ACC112 (cell line): ENCODE results near the gene MED23.

Experiments used
- H2AFZ ChIP-seq: fragments of 200-600 bp; sonication (generic); one replicate; pipeline ENCODE4 v1.6.0; 2017; ENCODE audit warnings: antibody characterized with exemption, low read length; ENCODE audit not compliant: unreplicated experiment
- H3K27ac ChIP-seq: fragments of 200-600 bp; sonication (generic); 2 replicates; pipeline ENCODE4 v1.5.1; 2014; ENCODE audit warnings: low read depth, mild to moderate bottlenecking, antibody characterized with exemption, low read length, moderate library complexity
- H3K27me3 ChIP-seq: fragments of 200-600 bp; sonication (generic); 2 replicates; pipeline ENCODE4 v1.6.1; 2014; ENCODE audit warnings: mild to moderate bottlenecking, antibody characterized with exemption, low read length, moderate library complexity, mixed read lengths; ENCODE audit not compliant: insufficient read depth
- H3K36me3 ChIP-seq: fragments of 200-600 bp; sonication (generic); 2 replicates; pipeline ENCODE4 v1.6.1; 2016; ENCODE audit warnings: mild to moderate bottlenecking, antibody characterized with exemption, low read length, moderate library complexity, mixed read lengths; ENCODE audit not compliant: insufficient read depth
- H3K4me1 ChIP-seq: fragments of 200-600 bp; sonication (generic); one replicate; pipeline ENCODE4 v1.6.1; 2016; ENCODE audit warnings: low read length, mixed read lengths; ENCODE audit not compliant: insufficient read depth, unreplicated experiment, control insufficient read depth
- H3K4me3 ChIP-seq: fragments of 200-600 bp; sonication (generic); 2 replicates; pipeline ENCODE4 v1.5.1; 2014; ENCODE audit warnings: mild to moderate bottlenecking, low read depth, low read length
- H3K79me2 ChIP-seq: fragments of 200-600 bp; sonication (generic); one replicate; pipeline ENCODE4 v1.6.0; 2016; ENCODE audit warnings: low read length; ENCODE audit not compliant: control insufficient read depth, unreplicated experiment, insufficient read depth

The MED23 gene

DNA sequence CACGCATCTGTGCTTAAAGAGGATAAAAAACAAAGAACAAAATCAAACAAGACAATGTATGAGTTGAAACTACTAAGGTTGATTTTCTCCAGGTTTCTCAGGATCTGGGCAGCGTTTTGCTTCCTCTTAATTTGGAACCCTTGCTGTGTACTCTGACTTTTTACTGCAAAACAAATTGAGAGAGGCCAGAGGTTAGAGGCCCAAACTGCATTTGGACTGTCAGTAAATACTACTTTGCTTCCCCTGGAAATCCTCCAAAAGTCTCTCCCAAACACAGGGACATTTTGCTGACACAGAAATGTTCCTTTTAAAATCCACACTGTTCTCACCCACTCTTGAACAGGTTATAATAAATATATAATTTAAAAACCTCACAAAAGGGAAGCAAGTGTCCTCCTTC, 53.9 kb downstream of the MED23 start:
- no peaks in the 10 kb centered on the region for H3K79me2 ChIP-seq
- no peaks in the 10 kb centered on the region for H3K27me3 ChIP-seq
- H3K4me1 ChIP-seq = no peaks in the 10 kb centered on the region
- no peak overlapping the region for H3K27ac ChIP-seq
- H3K36me3 ChIP-seq = 0 out of 2 replicates have a peak, but pooled peaks cover 7% of the 10 kb centered on the region
- H2AFZ ChIP-seq = no peak overlapping the region
- H3K4me3 ChIP-seq = no peak overlapping the region

DNA sequence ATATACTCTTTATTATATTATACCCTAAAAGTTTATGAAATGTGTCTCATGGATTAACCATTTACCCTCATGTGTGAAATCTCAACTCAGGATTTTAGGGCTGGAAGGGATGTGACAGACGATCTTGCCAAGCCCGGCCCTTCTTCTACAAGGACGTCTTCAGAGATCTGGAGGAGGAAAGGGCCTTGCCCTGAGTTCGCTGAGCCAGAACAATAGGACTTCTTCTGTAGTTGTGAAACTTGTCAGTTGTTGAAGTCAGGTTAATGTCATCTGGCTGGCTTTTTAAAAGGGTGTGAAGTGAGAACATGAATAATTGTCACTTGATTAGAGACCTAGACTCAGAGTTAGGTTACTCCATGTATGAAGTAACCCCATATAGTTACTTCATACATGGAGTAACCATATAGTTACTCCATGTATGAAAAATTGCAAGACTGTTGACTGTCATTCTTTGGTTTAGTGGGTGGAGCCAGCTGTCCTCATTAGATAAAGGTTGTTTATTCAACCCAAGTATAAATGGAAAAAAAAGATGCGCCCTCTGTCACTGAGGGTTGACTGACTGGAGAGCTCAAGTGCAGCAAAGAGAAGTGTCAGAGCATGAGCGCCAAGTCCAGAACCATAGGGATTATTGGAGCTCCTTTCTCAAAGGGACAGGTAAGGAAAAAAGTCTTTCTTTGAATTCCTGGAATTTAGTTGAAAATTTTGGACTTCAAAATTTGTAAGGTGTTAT, 55.2 kb downstream of the MED23 start, which contains the start of gene ARG1:
ARG1 (plus strand) TSS at position 541 of the 730 bp plus-strand sequence; CDS start at position 598, 57 bp downstream.
- Histone ChIP-seq H3K36me3 (0 out of 2 replicates have a peak, but pooled peaks cover 7% of the 10 kb centered on the region), H2AFZ (no peak within 1 kb of the TSS), H3K27ac (no peak within 1 kb of the TSS), H3K27me3 (no peaks in the 10 kb centered on the region), H3K4me3 (no peak within 1 kb of the TSS), H3K79me2 (no peaks in the 10 kb centered on the region), H3K4me1 (no peaks in the 10 kb centered on the region)

DNA sequence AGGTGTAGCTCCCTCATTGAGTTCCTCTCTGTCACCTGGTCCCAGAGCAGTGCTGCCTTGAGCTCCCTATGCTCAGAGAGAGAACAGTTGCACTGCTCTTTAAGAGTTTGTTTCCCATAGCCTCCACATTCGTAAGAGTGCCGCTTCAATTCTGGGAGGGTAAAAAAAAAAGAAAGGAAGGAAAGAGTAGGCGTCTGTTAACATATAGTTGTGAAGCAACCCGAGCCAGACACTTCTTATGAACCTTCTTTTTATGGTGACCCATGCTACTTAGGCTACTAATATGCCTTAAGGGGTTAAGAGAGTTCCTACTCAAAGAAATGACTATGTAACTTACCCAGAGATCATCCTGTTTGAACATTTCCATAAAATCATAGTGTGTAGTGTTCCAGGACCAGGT, 59.3 kb downstream of the MED23 start:
- no peaks in the 10 kb centered on the region for H3K4me1 ChIP-seq
- H2AFZ ChIP-seq = no peak overlapping the region
- no peak overlapping the region for H3K27ac ChIP-seq
- no peaks in the 10 kb centered on the region for H3K27me3 ChIP-seq
- no peak overlapping the region for H3K4me3 ChIP-seq
- H3K36me3 ChIP-seq = 0 out of 2 replicates have a peak, but pooled peaks cover 7% of the 10 kb centered on the region
- H3K79me2 ChIP-seq = no peaks in the 10 kb centered on the region

DNA sequence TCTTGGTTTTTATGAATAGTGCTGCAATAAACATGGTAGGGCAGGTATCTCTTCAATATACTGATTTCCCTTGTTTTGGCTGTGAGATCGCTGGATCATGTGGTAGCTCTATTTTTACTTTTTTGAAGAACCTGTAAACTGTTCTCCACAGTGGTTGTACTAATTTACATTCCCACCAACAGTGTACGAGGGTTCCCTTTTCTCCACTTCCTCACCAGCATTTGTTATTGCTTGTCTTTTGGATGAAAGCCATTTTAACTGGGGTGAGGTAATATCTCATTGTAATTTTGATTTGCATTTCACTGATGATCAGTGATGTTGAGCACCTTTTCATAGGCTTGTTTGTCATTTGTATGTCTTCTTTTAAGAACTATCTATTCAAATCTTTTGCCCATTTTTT, 63.0 kb downstream of the MED23 start:
- H3K4me3 ChIP-seq = no peak overlapping the region
- H3K27me3 ChIP-seq = no peaks in the 10 kb centered on the region
- no peaks in the 10 kb centered on the region for H3K4me1 ChIP-seq
- no peak overlapping the region for H3K27ac ChIP-seq
- H3K36me3 ChIP-seq = no peaks in the 10 kb centered on the region
- no peaks in the 10 kb centered on the region for H3K79me2 ChIP-seq
- H2AFZ ChIP-seq = no peak overlapping the region

DNA sequence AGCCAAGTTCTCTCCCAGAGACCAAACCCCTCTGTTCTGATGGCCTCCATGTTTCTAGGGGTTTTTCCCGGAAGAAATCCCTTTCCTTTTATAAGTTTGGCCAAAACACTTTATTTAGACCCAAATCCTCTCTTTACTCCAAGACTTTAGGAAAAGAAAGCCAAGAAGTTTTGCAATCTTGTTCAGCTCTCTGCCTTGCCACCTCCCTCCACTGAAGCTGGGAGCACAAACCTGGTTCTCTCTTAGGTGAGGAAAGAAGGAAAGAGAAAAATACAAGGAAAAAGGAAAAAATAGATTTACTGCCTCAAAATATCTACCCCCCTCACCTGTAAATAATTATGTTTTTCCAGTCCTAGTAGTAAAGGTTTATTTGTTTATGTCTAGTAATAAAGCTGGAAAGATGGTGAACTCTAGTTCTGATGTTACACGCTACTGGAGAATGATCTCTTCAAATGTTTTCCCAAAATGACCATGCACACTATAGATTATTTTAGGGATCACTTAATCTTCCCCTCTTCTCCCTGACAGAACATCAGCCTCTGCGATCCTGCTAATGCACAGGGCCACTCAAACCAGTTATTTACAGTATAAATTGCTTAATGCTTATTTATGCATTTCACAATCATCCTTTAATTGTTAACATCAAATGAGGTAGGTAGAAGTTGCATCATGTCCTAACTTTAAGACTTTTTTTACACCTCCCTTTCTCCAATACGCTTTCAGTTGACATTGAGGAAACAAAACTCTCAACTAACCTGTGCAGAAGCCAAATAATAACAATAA, 65.9 kb downstream of the MED23 start:
- no peak overlapping the region for H3K4me3 ChIP-seq
- no peaks in the 10 kb centered on the region for H3K4me1 ChIP-seq

DNA sequence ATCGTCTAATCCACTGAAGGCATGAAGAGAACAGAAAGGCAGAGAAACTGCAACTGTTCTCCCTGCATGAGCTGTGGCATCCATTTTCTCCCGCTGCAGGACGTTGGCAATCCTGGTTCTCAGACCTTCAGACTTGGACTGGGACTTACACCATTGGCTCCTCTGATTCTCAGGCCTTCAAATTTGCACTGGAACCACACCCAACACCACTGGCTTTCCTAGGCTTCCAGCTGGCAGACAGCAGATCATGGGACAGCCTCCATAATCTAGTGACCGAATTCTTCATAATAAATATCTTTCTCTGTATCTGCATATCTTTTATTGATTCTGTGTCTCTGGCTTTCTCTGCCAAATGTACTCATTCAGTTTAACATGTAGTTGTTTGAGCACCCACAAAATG, 69.1 kb downstream of the MED23 start:
- Histone ChIP-seq H3K4me3 (no peak overlapping the region), H3K36me3 (no peaks in the 10 kb centered on the region), H3K27me3 (no peaks in the 10 kb centered on the region), H3K27ac (no peak overlapping the region), H2AFZ (no peak overlapping the region), H3K4me1 (no peaks in the 10 kb centered on the region), H3K79me2 (no peaks in the 10 kb centered on the region)

More for the DNA sequence above, 65.9 kb downstream of the MED23 start:
- H3K27me3 ChIP-seq = no peaks in the 10 kb centered on the region
- no peak overlapping the region for H3K27ac ChIP-seq
- H2AFZ ChIP-seq = no peak overlapping the region
- no peaks in the 10 kb centered on the region for H3K36me3 ChIP-seq
- no peaks in the 10 kb centered on the region for H3K79me2 ChIP-seq

DNA sequence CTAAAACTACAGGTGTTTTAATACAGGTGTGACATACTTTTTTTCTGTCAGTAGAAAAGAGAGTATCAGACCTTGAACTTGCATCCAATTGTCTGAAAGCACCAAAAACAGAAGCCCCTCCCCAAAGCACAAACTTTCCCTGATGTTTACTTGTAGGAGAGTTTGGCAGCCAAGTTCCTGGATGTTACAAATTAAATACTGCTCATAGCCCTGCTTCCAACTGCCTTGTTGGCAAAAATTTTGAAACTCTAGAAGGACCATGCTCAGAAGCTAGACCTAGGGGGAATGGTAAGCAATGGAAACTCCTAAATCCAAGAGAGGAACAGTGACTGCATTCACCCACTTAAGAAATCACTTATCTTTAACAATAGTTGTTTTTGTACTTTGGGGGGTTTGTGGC, 72.0 kb downstream of the MED23 start:
- H3K79me2 ChIP-seq = no peaks in the 10 kb centered on the region
- no peak overlapping the region for H2AFZ ChIP-seq
- no peaks in the 10 kb centered on the region for H3K36me3 ChIP-seq
- H3K27me3 ChIP-seq = no peaks in the 10 kb centered on the region
- H3K4me3 ChIP-seq = no peak overlapping the region
- no peak overlapping the region for H3K27ac ChIP-seq
- no peaks in the 10 kb centered on the region for H3K4me1 ChIP-seq

DNA sequence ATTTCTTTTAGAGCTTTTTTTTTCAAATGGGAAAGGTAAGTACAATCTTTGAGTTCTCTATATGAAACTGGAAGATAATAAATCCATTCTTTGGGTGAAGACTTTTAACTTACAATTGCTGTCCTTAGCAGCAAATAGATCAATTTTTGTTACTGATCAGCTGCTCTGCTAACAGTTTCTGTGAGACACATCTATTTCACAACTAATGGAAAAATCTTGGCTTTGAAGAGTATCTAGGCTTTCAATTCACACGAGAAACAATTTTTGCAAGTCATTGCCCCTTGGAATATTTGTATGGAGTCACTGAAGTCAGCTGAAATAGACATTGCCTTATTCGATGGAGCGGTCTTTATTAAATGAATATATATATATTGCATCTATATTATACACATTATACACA, 75.5 kb downstream of the MED23 start:
- H3K27me3 ChIP-seq = peaks cover 11% of the 10 kb centered on the region; the same call in 1 of the 2 replicates
- no peak overlapping the region for H2AFZ ChIP-seq
- H3K79me2 ChIP-seq = no peaks in the 10 kb centered on the region
- no peak overlapping the region for H3K27ac ChIP-seq
- no peak overlapping the region for H3K4me3 ChIP-seq
- no peaks in the 10 kb centered on the region for H3K4me1 ChIP-seq
- no peaks in the 10 kb centered on the region for H3K36me3 ChIP-seq

DNA sequence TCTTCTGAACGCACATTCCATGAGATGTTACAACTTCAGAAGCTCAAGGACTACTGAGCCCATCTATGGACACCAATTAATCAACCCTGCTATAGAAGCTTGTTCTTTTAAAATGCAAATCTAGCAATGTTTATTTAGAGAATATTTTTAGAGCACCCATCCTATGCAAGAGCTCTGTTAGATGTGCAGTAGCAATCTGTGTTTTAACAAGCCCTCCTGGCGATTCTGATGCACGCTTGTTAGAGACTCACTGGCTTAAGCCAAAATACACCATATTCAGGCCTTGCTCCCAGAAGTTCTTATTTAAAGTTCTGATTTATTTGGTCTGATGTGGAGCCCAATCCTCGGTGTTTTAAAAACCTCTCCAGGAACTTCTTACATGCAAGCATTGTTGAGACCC, 76.1 kb downstream of the MED23 start:
- Histone ChIP-seq H3K4me1 (no peaks in the 10 kb centered on the region), H3K36me3 (no peaks in the 10 kb centered on the region), H3K79me2 (no peaks in the 10 kb centered on the region), H3K27me3 (peaks cover 15% of the 10 kb centered on the region; the same call in 1 of the 2 replicates), H3K27ac (no peak overlapping the region), H3K4me3 (no peak overlapping the region), H2AFZ (no peak overlapping the region)

DNA sequence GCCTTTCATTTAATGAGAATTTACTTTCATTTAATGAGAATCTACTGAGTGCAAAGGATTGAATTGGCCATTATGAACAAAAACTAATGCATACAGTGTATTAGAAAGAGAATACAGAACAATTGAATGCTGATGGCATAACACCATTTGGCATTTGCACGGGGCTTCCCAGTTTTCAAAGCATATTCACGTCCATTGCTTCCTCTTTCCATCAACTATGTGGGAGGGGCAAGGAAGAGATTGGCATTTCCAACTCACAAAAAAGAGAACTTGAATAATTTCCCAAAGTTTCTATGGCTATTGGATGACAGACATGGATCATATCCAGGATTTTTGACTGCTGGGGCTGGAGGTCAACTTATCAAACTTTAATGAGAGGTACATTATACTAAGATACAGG, 78.2 kb downstream of the MED23 start:
- H3K4me1 ChIP-seq = no peaks in the 10 kb centered on the region
- H3K4me3 ChIP-seq = no peak overlapping the region
- no peak overlapping the region for H2AFZ ChIP-seq
- no peaks in the 10 kb centered on the region for H3K79me2 ChIP-seq
- no peaks in the 10 kb centered on the region for H3K36me3 ChIP-seq
- no peak overlapping the region for H3K27ac ChIP-seq
- H3K27me3 ChIP-seq = peaks cover 27% of the 10 kb centered on the region; the same call in 1 of the 2 replicates
